Chondrocyte (in vitro differentiated cells): Measurements from ENCODE around the gene ASB1. TPM values are rescaled to one million over a fixed set of nuclear protein-coding genes. Genes with fewer than 3 reads are reported as not detected.

Source experiments
- DNase-seq: peaks from one replicate; pipeline ENCODE4 v3.0.0; 2021; ENCODE audit warnings: mixed read lengths, low spot score
- H3K27ac Mint-ChIP-seq: one replicate; pipeline ENCODE4 v1.8.0; 2021; ENCODE audit warnings: mild to moderate bottlenecking, moderate library complexity, mixed read lengths; ENCODE audit not compliant: unreplicated experiment
- H3K27me3 Mint-ChIP-seq: 2 replicates; pipeline ENCODE4 v1.8.0; 2021; ENCODE audit warnings: low read depth, mixed read lengths
- H3K36me3 Mint-ChIP-seq: 2 replicates; pipeline ENCODE4 v1.8.0; 2021; ENCODE audit warnings: low read depth, mixed read lengths
- H3K4me1 Mint-ChIP-seq: 2 replicates; pipeline ENCODE4 v1.8.0; 2021; ENCODE audit warnings: low read depth, mild to moderate bottlenecking, mixed read lengths
- H3K4me3 Mint-ChIP-seq: one replicate; pipeline ENCODE4 v1.8.0; 2021; ENCODE audit warnings: mild to moderate bottlenecking, moderate library complexity, mixed read lengths; ENCODE audit not compliant: unreplicated experiment
- H3K9me3 Mint-ChIP-seq: 2 replicates; pipeline ENCODE4 v1.8.0; 2021; ENCODE audit warnings: low read depth, mixed read lengths
- CTCF ChIP-seq: fragments of 200-600 bp; sonication (generic); IDR thresholded peaks from 2 replicates; pipeline ENCODE4 v1.5.0; 2021; ENCODE audit warnings: antibody characterized with exemption, mild to moderate bottlenecking, moderate library complexity
- long read RNA-seq: library from polyadenylated mRNA; stranded (forward); transcript quantifications from one replicate; pipeline ENCODE4 v2.0.0, GENCODE V29; 2021
- total RNA-seq: library from RNA; stranded (reverse); gene quantifications from 3 replicates; pipeline ENCODE4 v1.2.1, GENCODE V29; 2021

Gene ASB1
- total RNA-seq: 31.0 to 37.9 TPM (median 34.5 TPM) in 3 replicates
- long read RNA-seq, full-length matches to known transcripts: 10 of 20 reads
- long read RNA-seq, partial matches to known transcripts: 3 of 20 reads
- long read RNA-seq, other reads (novel, unspliced or antisense): 7 of 20 reads

- H3K27ac Mint-ChIP-seq: peak within 1 kb of the TSS; percentile 88
- no peak for TF ChIP-seq CTCF
- H3K27me3 Mint-ChIP-seq: no peaks in the 10 kb centered on the region
- peaks cover 36% of the 10 kb centered on the region for H3K4me1 Mint-ChIP-seq
- no peak for DNase-seq
- peaks cover 10% of the 10 kb centered on the region for H3K36me3 Mint-ChIP-seq
- H3K9me3 Mint-ChIP-seq: peaks cover 9% of the 10 kb centered on the region
- H3K4me3 Mint-ChIP-seq: peak within 1 kb of the TSS; percentile 91
These were observed at the start of gene ASB1 for GRCh38 chr2:238426568-238427434. TSS of gene ASB1 (plus strand) at chr2:238426927. CDS start at chr2:238427071, 144 bp downstream.

- Mint-ChIP-seq H3K27me3 (no peaks in the 10 kb centered on the region), H3K4me3 (no peak overlapping the region), H3K9me3 (peaks cover 4% of the 10 kb centered on the region), H3K4me1 (peaks cover 44% of the 10 kb centered on the region), H3K36me3 (peaks cover 11% of the 10 kb centered on the region), H3K27ac (peak overlapping the region; percentile 96)
- DNase-seq: no peak
- no peak for TF ChIP-seq CTCF
These were observed 48.3 kb upstream of the ASB1 start for GRCh38 chr2:238378230-238379095.

- no peaks in the 10 kb centered on the region for H3K27me3 Mint-ChIP-seq
- no peak for TF ChIP-seq CTCF
- peak overlapping the region; percentile 96 for H3K27ac Mint-ChIP-seq
- peaks cover 7% of the 10 kb centered on the region for H3K9me3 Mint-ChIP-seq
- DNase-seq: no peak
- H3K36me3 Mint-ChIP-seq: peaks cover 17% of the 10 kb centered on the region
- H3K4me3 Mint-ChIP-seq: peak overlapping the region; percentile 24
- peaks cover 44% of the 10 kb centered on the region for H3K4me1 Mint-ChIP-seq
These were observed 47.5 kb upstream of the ASB1 start for GRCh38 chr2:238379096-238379810.

- no peak for TF ChIP-seq CTCF
- no peaks in the 10 kb centered on the region for H3K27me3 Mint-ChIP-seq
- H3K27ac Mint-ChIP-seq: peak overlapping the region; percentile 96
These were observed 46.4 kb upstream of the ASB1 start for GRCh38 chr2:238380336-238380735.

More at GRCh38 chr2:238380336-238380735, 46.4 kb upstream of the ASB1 start:
- H3K36me3 Mint-ChIP-seq: peaks cover 17% of the 10 kb centered on the region
- DNase-seq: no peak
- no peak overlapping the region for H3K4me3 Mint-ChIP-seq
- peaks cover 42% of the 10 kb centered on the region for H3K4me1 Mint-ChIP-seq
- H3K9me3 Mint-ChIP-seq: peaks cover 7% of the 10 kb centered on the region
